ENCODE data around the gene ZNF587B. TPM values are rescaled to one million over a fixed set of nuclear protein-coding genes. Genes with fewer than 3 reads are reported as not detected.
A peak's percentile ranks its signal among the peaks of the same experiment; 100 is the strongest.
"Not testable (repeated sequence)": the region's sequence is repeated elsewhere in the genome, so short reads cannot be mapped to it uniquely, and the experiment has no call there.

The ZNF587B gene
- polyA plus RNA-seq (2013, experiment 1 of 4): 16.0 TPM
- 21.6 TPM for polyA plus RNA-seq (2013, experiment 2 of 4)
- polyA plus RNA-seq (2013, experiment 3 of 4): 12.2 TPM
- polyA plus RNA-seq (2013, experiment 4 of 4): 12.3 TPM

- H3K36me3 ChIP-seq (ENCODE audit: control insufficient read depth, insufficient read depth, low read length): no peaks in the 10 kb centered on the region
- no peaks in the 10 kb centered on the region for H3K27me3 ChIP-seq (ENCODE audit: control insufficient read depth, insufficient read depth, low read length, poor library complexity, severe bottlenecking)
- H3K4me3 ChIP-seq (ENCODE audit: insufficient read depth, low read depth, low read length): peak within 1 kb of the TSS; percentile 71
- peaks cover 8% of the 10 kb centered on the region for H3K4me1 ChIP-seq (ENCODE audit: control insufficient read depth, insufficient read depth, low read length)
- H3K27ac ChIP-seq (ENCODE audit: insufficient read depth, low read depth, low read length, poor library complexity, severe bottlenecking): peak within 1 kb of the TSS; percentile 86
- no peaks in the 10 kb centered on the region for H3K9me3 ChIP-seq (ENCODE audit: control insufficient read depth, low read length)
- 0 to 1% methylated on average over 22 of the region's 22 CpGs for WGBS, 2 experiments
Observed at GRCh38 chr19:57830071-57830602, at the start of gene ZNF587B. ZNF587B (plus strand) TSS chr19:57830299; CDS start chr19:57830529, 230 bp downstream.

- H3K9me3 ChIP-seq (ENCODE audit: control insufficient read depth, low read length): no peaks in the 10 kb centered on the region
- H3K36me3 ChIP-seq (ENCODE audit: control insufficient read depth, insufficient read depth, low read length): no peaks in the 10 kb centered on the region
- no peaks in the 10 kb centered on the region for H3K4me1 ChIP-seq (ENCODE audit: control insufficient read depth, insufficient read depth, low read length)
- H3K27ac ChIP-seq (ENCODE audit: insufficient read depth, low read depth, low read length, poor library complexity, severe bottlenecking): no peak overlapping the region
- H3K4me3 ChIP-seq (ENCODE audit: insufficient read depth, low read depth, low read length): no peak overlapping the region
- H3K27me3 ChIP-seq (ENCODE audit: control insufficient read depth, insufficient read depth, low read length, poor library complexity, severe bottlenecking): no peaks in the 10 kb centered on the region
- 95 to 96% methylated on average over 38 of the region's 38 CpGs for WGBS, 2 experiments
Observed at GRCh38 chr19:57786286-57786685, 43.8 kb upstream of the ZNF587B start.

GRCh38 chr19:57786906-57787305 lies 43.2 kb upstream of the ZNF587B start:
- H3K4me3 ChIP-seq (ENCODE audit: insufficient read depth, low read depth, low read length): no peak overlapping the region
- H3K9me3 ChIP-seq (ENCODE audit: control insufficient read depth, low read length): no peaks in the 10 kb centered on the region
- H3K4me1 ChIP-seq (ENCODE audit: control insufficient read depth, insufficient read depth, low read length): no peaks in the 10 kb centered on the region
- H3K27me3 ChIP-seq (ENCODE audit: control insufficient read depth, insufficient read depth, low read length, poor library complexity, severe bottlenecking): no peaks in the 10 kb centered on the region
- H3K27ac ChIP-seq (ENCODE audit: insufficient read depth, low read depth, low read length, poor library complexity, severe bottlenecking): no peak overlapping the region
- WGBS, 2 experiments: 94 to 97% methylated on average over 5 of the region's 5 CpGs
- H3K36me3 ChIP-seq (ENCODE audit: control insufficient read depth, insufficient read depth, low read length): no peaks in the 10 kb centered on the region

GRCh38 chr19:57788114-57788692 lies 41.9 kb upstream of the ZNF587B start:
- Histone ChIP-seq H3K4me3 (ENCODE audit: insufficient read depth, low read depth, low read length) (no peak overlapping the region), H3K4me1 (ENCODE audit: control insufficient read depth, insufficient read depth, low read length) (no peaks in the 10 kb centered on the region), H3K27ac (ENCODE audit: insufficient read depth, low read depth, low read length, poor library complexity, severe bottlenecking) (no peak overlapping the region), H3K36me3 (ENCODE audit: control insufficient read depth, insufficient read depth, low read length) (no peaks in the 10 kb centered on the region), H3K9me3 (ENCODE audit: control insufficient read depth, low read length) (no peaks in the 10 kb centered on the region), H3K27me3 (ENCODE audit: control insufficient read depth, insufficient read depth, low read length, poor library complexity, severe bottlenecking) (no peaks in the 10 kb centered on the region)

GRCh38 chr19:57789288-57789687 lies 40.8 kb upstream of the ZNF587B start:
- 93 to 98% methylated on average over 4 of the region's 4 CpGs for WGBS, 2 experiments
- Histone ChIP-seq H3K36me3 (ENCODE audit: control insufficient read depth, insufficient read depth, low read length) (no peaks in the 10 kb centered on the region), H3K4me1 (ENCODE audit: control insufficient read depth, insufficient read depth, low read length) (no peaks in the 10 kb centered on the region), H3K27me3 (ENCODE audit: control insufficient read depth, insufficient read depth, low read length, poor library complexity, severe bottlenecking) (no peaks in the 10 kb centered on the region), H3K9me3 (ENCODE audit: control insufficient read depth, low read length) (no peaks in the 10 kb centered on the region), H3K27ac (ENCODE audit: insufficient read depth, low read depth, low read length, poor library complexity, severe bottlenecking) (no peak overlapping the region), H3K4me3 (ENCODE audit: insufficient read depth, low read depth, low read length) (no peak overlapping the region)

GRCh38 chr19:57796580-57796979 lies 33.5 kb upstream of the ZNF587B start:
- H3K4me1 ChIP-seq (ENCODE audit: control insufficient read depth, insufficient read depth, low read length); H3K27ac ChIP-seq (ENCODE audit: insufficient read depth, low read depth, low read length, poor library complexity, severe bottlenecking); H3K4me3 ChIP-seq (ENCODE audit: insufficient read depth, low read depth, low read length); H3K9me3 ChIP-seq (ENCODE audit: control insufficient read depth, low read length); H3K36me3 ChIP-seq (ENCODE audit: control insufficient read depth, insufficient read depth, low read length); H3K27me3 ChIP-seq (ENCODE audit: control insufficient read depth, insufficient read depth, low read length, poor library complexity, severe bottlenecking): not testable (repeated sequence)
- 90 to 93% methylated on average over 1 of the region's 1 CpG for WGBS, 2 experiments

- Histone ChIP-seq H3K9me3 (ENCODE audit: control insufficient read depth, low read length) (no peaks in the 10 kb centered on the region), H3K27me3 (ENCODE audit: control insufficient read depth, insufficient read depth, low read length, poor library complexity, severe bottlenecking) (no peaks in the 10 kb centered on the region), H3K4me3 (ENCODE audit: insufficient read depth, low read depth, low read length) (no peak overlapping the region), H3K27ac (ENCODE audit: insufficient read depth, low read depth, low read length, poor library complexity, severe bottlenecking) (peak overlapping the region; percentile 26), H3K36me3 (ENCODE audit: control insufficient read depth, insufficient read depth, low read length) (no peaks in the 10 kb centered on the region), H3K4me1 (ENCODE audit: control insufficient read depth, insufficient read depth, low read length) (peaks cover 18% of the 10 kb centered on the region)
- 77 to 79% methylated on average over 5 of the region's 5 CpGs for WGBS, 2 experiments
Observed at GRCh38 chr19:57800696-57801095, 29.4 kb upstream of the ZNF587B start.

GRCh38 chr19:57802269-57802668 lies 27.8 kb upstream of the ZNF587B start:
- Histone ChIP-seq H3K36me3 (ENCODE audit: control insufficient read depth, insufficient read depth, low read length) (no peaks in the 10 kb centered on the region), H3K9me3 (ENCODE audit: control insufficient read depth, low read length) (no peaks in the 10 kb centered on the region), H3K4me3 (ENCODE audit: insufficient read depth, low read depth, low read length) (no peak overlapping the region), H3K4me1 (ENCODE audit: control insufficient read depth, insufficient read depth, low read length) (peaks cover 18% of the 10 kb centered on the region), H3K27me3 (ENCODE audit: control insufficient read depth, insufficient read depth, low read length, poor library complexity, severe bottlenecking) (no peaks in the 10 kb centered on the region), H3K27ac (ENCODE audit: insufficient read depth, low read depth, low read length, poor library complexity, severe bottlenecking) (no peak overlapping the region)
- 66 to 67% methylated on average over 4 of the region's 4 CpGs for WGBS, 2 experiments

GRCh38 chr19:57803265-57803593 lies 26.9 kb upstream of the ZNF587B start:
- WGBS, 2 experiments: 3 to 4% methylated on average over 6 of the region's 6 CpGs

GRCh38 chr19:57803594-57804325 lies 26.3 kb upstream of the ZNF587B start:
- WGBS, 2 experiments: 0% methylated on average over 18 of the region's 19 CpGs
- Histone ChIP-seq H3K27ac (ENCODE audit: insufficient read depth, low read depth, low read length, poor library complexity, severe bottlenecking) (peak overlapping the region; percentile 89), H3K27me3 (ENCODE audit: control insufficient read depth, insufficient read depth, low read length, poor library complexity, severe bottlenecking) (no peaks in the 10 kb centered on the region), H3K9me3 (ENCODE audit: control insufficient read depth, low read length) (no peaks in the 10 kb centered on the region), H3K36me3 (ENCODE audit: control insufficient read depth, insufficient read depth, low read length) (peaks cover 5% of the 10 kb centered on the region), H3K4me1 (ENCODE audit: control insufficient read depth, insufficient read depth, low read length) (peaks cover 18% of the 10 kb centered on the region), H3K4me3 (ENCODE audit: insufficient read depth, low read depth, low read length) (peak overlapping the region; percentile 58)

More at GRCh38 chr19:57803265-57803593, 26.9 kb upstream of the ZNF587B start:
- Histone ChIP-seq H3K36me3 (ENCODE audit: control insufficient read depth, insufficient read depth, low read length) (peaks cover 5% of the 10 kb centered on the region), H3K4me1 (ENCODE audit: control insufficient read depth, insufficient read depth, low read length) (peaks cover 18% of the 10 kb centered on the region), H3K4me3 (ENCODE audit: insufficient read depth, low read depth, low read length) (peak overlapping the region; percentile 58), H3K9me3 (ENCODE audit: control insufficient read depth, low read length) (no peaks in the 10 kb centered on the region), H3K27me3 (ENCODE audit: control insufficient read depth, insufficient read depth, low read length, poor library complexity, severe bottlenecking) (no peaks in the 10 kb centered on the region), H3K27ac (ENCODE audit: insufficient read depth, low read depth, low read length, poor library complexity, severe bottlenecking) (peak overlapping the region; percentile 89)

Measured in ectodermal cell (in vitro differentiated cells).